ENCODE measurements around the gene EIF4B. TPM values are rescaled to one million over a fixed set of nuclear protein-coding genes. Genes with fewer than 3 reads are reported as not detected.

EIF4B gene
- total and polyA plus RNA-seq, 2 of the 8 experiments (the other 6 are each of a cell fraction or from before 2014, with no cell fraction given), result 269 to 816 TPM

GRCh38 chr12:53011889-53012288 lies 5.6 kb downstream of the EIF4B start:
- Histone ChIP-seq H3K79me1 (ENCODE audit: low read depth, low read length) (no peaks in the 10 kb centered on the region), H2AFZ (ENCODE audit: low read length) (no peak overlapping the region), H3K23ac (ENCODE audit: insufficient read length) (no peak overlapping the region), H3K4me1 (replicated peaks in 1 of 4; ENCODE audit: control insufficient read depth in 3 of 4, insufficient read depth in 4 of 4, low read length in 3 of 4) (peaks cover 0 to 3% (median 2%) of the 10 kb centered on the region in 4 experiments; a peak in 3 of 7 replicates), H3K36me3 (ENCODE audit: control insufficient read depth in 2 of 4, insufficient read depth in 4 of 4, low read length in 3 of 4) (peaks cover 2 to 49% (median 5%) of the 10 kb centered on the region in 4 experiments; a peak in 6 of 8 replicates), H2BK15ac (ENCODE audit: low read length) (no peak overlapping the region), H3K9ac (replicated peaks in 1 of 4; ENCODE audit: extremely low read depth in 1 of 4, low read depth in 3 of 4, low read length in 3 of 4) (no peak overlapping the region), H3K27me3 (replicated peaks in 1 of 4; ENCODE audit: control insufficient read depth in 3 of 4, extremely low read depth in 1 of 4, insufficient read depth in 3 of 4, low read length in 3 of 4) (no peaks in the 10 kb centered on the region), H4K5ac (ENCODE audit: insufficient read length, low read depth, low read length) (no peak overlapping the region), H3K18ac (ENCODE audit: extremely low read depth, low read length) (no peak overlapping the region), H2BK120ac (replicated peaks; ENCODE audit: low read depth, low read length) (no peak overlapping the region), H3K27ac (ENCODE audit: low read depth, low read length) (no peak overlapping the region), H3K4ac (replicated peaks; ENCODE audit: insufficient read length, low read depth, low read length) (no peak overlapping the region), H3K9me3 (ENCODE audit: insufficient read depth in 2 of 2, low read depth in 1 of 2, low read length in 1 of 2) (no peaks in the 10 kb centered on the region), H3K79me2 (ENCODE audit: control insufficient read depth in 1 of 2, insufficient read depth in 2 of 2, low read length in 2 of 2) (peaks cover 81 to 99% of the 10 kb centered on the region in 2 experiments), H2BK20ac (ENCODE audit: low read length) (no peak overlapping the region), H2BK12ac (ENCODE audit: low read depth, low read length) (no peak overlapping the region), H4K20me1 (replicated peaks in 1 of 2; ENCODE audit: control insufficient read depth in 1 of 2, insufficient read depth in 2 of 2, low read length in 2 of 2) (peaks cover 23 to 24% of the 10 kb centered on the region in 2 experiments), H4K91ac (replicated peaks; ENCODE audit: insufficient read length, low read length) (no peak overlapping the region), H3K14ac (ENCODE audit: insufficient read length) (no peak overlapping the region), H3K56ac (replicated peaks; ENCODE audit: insufficient read length, low read depth, low read length) (no peak overlapping the region), H3K4me2 (ENCODE audit: insufficient read depth in 1 of 2, low read depth in 2 of 2, low read length in 2 of 2) (no peak overlapping the region; a peak in 1 of 4 replicates), H4K8ac (ENCODE audit: extremely low read depth, insufficient read depth, low read length) (no peak overlapping the region), H3K4me3 (ENCODE audit: extremely low read depth in 1 of 4, insufficient read depth in 2 of 4, low read depth in 3 of 4, low read length in 4 of 4) (no peak overlapping the region), H3K23me2 (ENCODE audit: low read depth, low read length) (peaks cover 8% of the 10 kb centered on the region; the same call in 1 of the 2 replicates), H2BK5ac (ENCODE audit: low read depth, low read length) (no peak overlapping the region), H2AK5ac (ENCODE audit: low read depth, low read length) (no peak overlapping the region)
- no peak for FAIRE-seq
- ChIA-PET CTCF (ENCODE audit: partially characterized antibody) (interaction anchor here (2.3 kb wide), 1 partner anchor 13 kb away, joined by 12 read pairs; no protein-coding TSS in a partner anchor), POLR2A (ENCODE audit: partially characterized antibody) (interaction anchor here (0.8 to 15.4 kb wide), 6 partner anchors 10 to 107 kb away, joined by 3 to 711 read pairs (median 3); partner anchors contain the start of genes KRT8 and TNS2)
- TF ChIP-seq POLR2A (IDR thresholded peaks at IDR 0.05; ENCODE audit: control extremely low read depth in 1 of 2, low read depth in 2 of 2, low read length in 2 of 2) (0 out of 3 replicates have a peak, but pooled peaks of 1 of the 2 experiments have one; percentile 46), CREB1 (IDR thresholded peaks at IDR 0.05) (no peak), EZH2 (IDR thresholded peaks at IDR 0.05; ENCODE audit: low read depth, low read length, severe bottlenecking) (no peak)
- no peak for DNase-seq (ENCODE audit: low read depth in 1 of 2, low spot score in 2 of 2)
- WGBS, 2 experiments (ENCODE audit: extremely low coverage in 1 of 2, insufficient coverage in 1 of 2, insufficient read length in 1 of 2, insufficient replicate concordance in 2 of 2, low coverage in 1 of 2, low lambda C conversion rate in 2 of 2, missing lambda C conversion rate in 1 of 2), result 88% methylated on average over 3 of the region's 3 CpGs; no CpG with 5 or more reads in 1 of the 2 experiments
